HUES64 (cell line): ENCODE results near the gene TDP1.
"Not testable (repeated sequence)": the region's sequence is repeated elsewhere in the genome, so short reads cannot be mapped to it uniquely, and the experiment has no call there.

Experiments
- H3K27ac ChIP-seq: 2 replicates; pipeline ENCODE4 v1.7.0; 2013; ENCODE audit warnings: low read depth, low read length, inconsistent platforms
- H3K27me3 ChIP-seq: 2 replicates; pipeline ENCODE4 v1.6.1; 2013; ENCODE audit warnings: mild to moderate bottlenecking, low read length; ENCODE audit not compliant: insufficient read depth
- H3K36me3 ChIP-seq: 2 replicates; pipeline ENCODE4 v1.6.1; 2013; ENCODE audit warnings: mild to moderate bottlenecking, low read length; ENCODE audit not compliant: insufficient read depth
- H3K4me1 ChIP-seq: 2 replicates; pipeline ENCODE4 v1.6.1; 2013; ENCODE audit warnings: mild to moderate bottlenecking, low read length, moderate library complexity; ENCODE audit not compliant: insufficient read depth
- H3K4me3 ChIP-seq: 2 replicates; pipeline ENCODE4 v1.5.1; 2013; ENCODE audit warnings: mild to moderate bottlenecking, low read length, moderate library complexity
- H3K9ac ChIP-seq: 2 replicates; pipeline ENCODE4 v1.6.1; 2013; ENCODE audit warnings: mild to moderate bottlenecking, low read depth, low read length
- H3K9me3 ChIP-seq: 2 replicates; pipeline ENCODE4 v1.6.1; 2013; ENCODE audit warnings: low read depth, low read length; ENCODE audit not compliant: insufficient read depth
- WGBS: fragments of 150-250, 120-280 bp; methylation state at CpG from one replicate; pipeline ENCODE4 v1.1.7; 2013; ENCODE audit warnings: missing lambda C conversion rate; 5-methylcytosine and 5-hydroxymethylcytosine counted together

Gene TDP1

DNA sequence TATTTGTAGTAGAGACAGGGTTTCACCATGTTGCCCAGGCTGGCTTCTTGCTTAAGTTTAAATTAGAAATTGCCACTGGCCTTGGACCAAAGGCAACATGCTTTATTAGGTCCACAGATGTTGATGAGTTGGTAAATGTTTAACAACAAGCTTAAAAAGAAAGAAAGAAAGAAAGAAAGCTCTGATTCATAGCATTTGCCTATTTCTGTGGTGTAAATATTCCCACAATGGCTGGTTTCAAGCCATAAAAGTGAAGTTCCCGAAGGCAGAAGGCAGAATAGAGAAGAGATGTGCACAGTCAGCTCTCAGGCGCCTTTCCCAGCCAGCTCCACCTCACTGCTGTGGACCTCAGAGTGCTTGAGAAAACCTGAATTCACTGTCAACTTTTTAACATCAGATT lies 132.4 kb downstream of the TDP1 start:
- Histone ChIP-seq H3K4me3 (no peak overlapping the region), H3K27me3 (no peaks in the 10 kb centered on the region), H3K9ac (no peak overlapping the region), H3K9me3 (no peaks in the 10 kb centered on the region), H3K36me3 (no peaks in the 10 kb centered on the region), H3K27ac (no peak overlapping the region), H3K4me1 (0 out of 2 replicates have a peak, but pooled peaks cover 5% of the 10 kb centered on the region)
- 91% methylated on average over 2 of the region's 2 CpGs for WGBS

DNA sequence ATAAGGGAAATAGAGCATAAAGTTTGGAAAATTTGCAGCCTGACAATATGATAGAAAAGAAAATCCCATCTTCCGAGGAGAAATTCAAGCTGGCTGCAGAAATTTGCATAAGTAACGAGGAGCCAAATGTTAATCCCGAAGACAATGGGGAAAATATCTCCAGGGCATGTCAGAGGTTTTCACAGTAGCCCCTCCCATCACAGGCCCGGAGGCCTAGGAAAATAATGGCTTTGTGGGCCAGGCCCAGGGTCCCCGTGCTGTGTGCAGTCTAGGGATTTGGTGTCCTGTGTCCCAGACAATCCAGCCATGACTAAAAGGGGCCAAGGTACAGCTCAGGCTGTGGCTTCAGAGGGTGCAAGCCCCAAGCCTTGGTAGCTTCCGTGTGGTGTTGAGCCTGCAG lies 133.8 kb downstream of the TDP1 start:
- not testable (repeated sequence) for H3K27me3 ChIP-seq, H3K4me3 ChIP-seq, H3K27ac ChIP-seq, H3K9ac ChIP-seq, H3K4me1 ChIP-seq, H3K9me3 ChIP-seq, H3K36me3 ChIP-seq
- 24% methylated on average over 6 of the region's 6 CpGs for WGBS

GRCh38 chr14:90091393-90091792 lies 135.7 kb downstream of the TDP1 start:
- Histone ChIP-seq H3K4me1 (0 out of 2 replicates have a peak, but pooled peaks cover 5% of the 10 kb centered on the region), H3K9me3 (no peaks in the 10 kb centered on the region), H3K36me3 (no peaks in the 10 kb centered on the region), H3K9ac (no peak overlapping the region), H3K27ac (no peak overlapping the region), H3K27me3 (no peaks in the 10 kb centered on the region), H3K4me3 (no peak overlapping the region)
- WGBS, result 92% methylated on average over 1 of the region's 1 CpG

DNA sequence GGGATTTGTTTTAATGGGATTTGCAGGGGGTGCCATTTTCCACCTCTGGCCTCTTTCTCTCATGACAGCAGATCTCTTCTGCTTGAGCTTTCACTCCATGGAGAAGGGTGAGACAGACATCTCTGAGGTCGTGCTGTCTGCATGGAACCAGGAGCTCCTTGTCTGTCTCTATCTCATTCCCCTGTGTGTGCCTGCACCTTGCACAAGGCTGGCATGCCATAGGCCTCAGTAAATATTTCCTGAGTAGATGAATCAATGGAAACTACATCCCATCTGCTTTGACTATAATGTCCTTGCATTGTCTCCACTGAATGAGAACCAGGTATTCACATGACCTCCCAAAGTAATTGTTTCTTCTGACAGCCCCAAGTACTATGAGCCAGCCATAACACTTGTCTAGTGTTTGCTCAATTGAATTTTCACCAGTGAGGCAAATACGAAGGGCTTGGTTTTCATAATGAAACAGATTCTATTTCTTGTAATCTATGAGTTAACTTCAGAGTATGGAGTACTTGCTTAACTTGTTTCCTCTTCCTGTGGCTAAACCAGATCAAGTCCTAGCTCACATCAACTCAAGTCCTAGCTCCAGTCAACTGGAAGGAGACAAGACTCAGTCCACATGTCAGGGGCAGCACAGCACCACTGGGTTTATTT lies 138.3 kb downstream of the TDP1 start:
- Histone ChIP-seq H3K27me3 (no peaks in the 10 kb centered on the region), H3K9me3 (no peaks in the 10 kb centered on the region), H3K27ac (no peak overlapping the region), H3K4me1 (0 out of 2 replicates have a peak, but pooled peaks cover 4% of the 10 kb centered on the region), H3K9ac (no peak overlapping the region), H3K36me3 (no peaks in the 10 kb centered on the region), H3K4me3 (no peak overlapping the region)
- 98% methylated on average over 2 of the region's 2 CpGs for WGBS
